CD4-positive, alpha-beta memory T cell (primary cell): ENCODE results near the gene ZNF610. TPM values are rescaled to one million over a fixed set of nuclear protein-coding genes. Genes with fewer than 3 reads are reported as not detected.
A peak's percentile ranks its signal among the peaks of the same experiment; 100 is the strongest.

Experiments used
- CTCF ChIA-PET: fragments of 350-600 bp; sonication (Branson Sonifier 250); formaldehyde crosslinking; loops from one replicate; lab custom pipeline; 2021; ENCODE audit warnings: inconsistent platforms; ENCODE audit not compliant: partially characterized antibody; lab: Charles Lee
- POLR2A ChIA-PET: fragments of 350-600 bp; sonication (Branson Sonifier 250); formaldehyde crosslinking; loops from one replicate; lab custom pipeline; 2021; ENCODE audit not compliant: partially characterized antibody; lab: Charles Lee
- DNase-seq, 5 donors: peaks; one replicate each; pipeline versions ENCODE4 v3.0.0 to v3.0.0-alpha.2; 2020 to 2022; ENCODE audit warnings: mixed read lengths in 1 of 5
- H3K27ac ChIP-seq: one replicate; pipeline ENCODE4 v1.7.0; 2013; ENCODE audit warnings: low read depth, low read length
- H3K27me3 ChIP-seq: 2 replicates; pipeline ENCODE4 v1.7.0; 2013; ENCODE audit warnings: mild to moderate bottlenecking, low read length, moderate library complexity; ENCODE audit not compliant: insufficient read depth
- H3K36me3 ChIP-seq: 2 replicates; pipeline ENCODE4 v1.7.0; 2013; ENCODE audit warnings: mild to moderate bottlenecking, low read length, moderate library complexity; ENCODE audit not compliant: insufficient read depth
- H3K4me1 ChIP-seq: 2 replicates; pipeline ENCODE4 v1.7.0; 2013; ENCODE audit warnings: mild to moderate bottlenecking, low read length, moderate library complexity; ENCODE audit not compliant: insufficient read depth
- H3K4me3 ChIP-seq, 2 donors: one replicate each; pipeline ENCODE4 v1.7.0; 2013; ENCODE audit warnings: low read length in 2 of 2, mild to moderate bottlenecking in 1 of 2
- H3K9me3 ChIP-seq, 2 donors: one replicate each; pipeline ENCODE4 v1.7.0; 2013; ENCODE audit warnings: low read length in 2 of 2, control low read depth in 1 of 2; ENCODE audit not compliant: control insufficient read depth in 1 of 2
- H3K27ac Mint-ChIP-seq, 7 donors: one replicate each; pipeline ENCODE4 v1.8.0; 2020 to 2021; ENCODE audit warnings: mixed read lengths in 7 of 7, mild to moderate bottlenecking in 6 of 7, inconsistent platforms in 3 of 7, moderate library complexity in 3 of 7
- H3K27me3 Mint-ChIP-seq, 2 donors: one replicate each; pipeline ENCODE4 v1.8.0; 2020 to 2021; ENCODE audit warnings: mixed read lengths in 2 of 2
- H3K36me3 Mint-ChIP-seq, 2 donors: one replicate each; pipeline ENCODE4 v1.8.0; 2020 to 2021; ENCODE audit warnings: mixed read lengths in 2 of 2, inconsistent platforms in 1 of 2, mild to moderate bottlenecking in 1 of 2
- H3K4me1 Mint-ChIP-seq, 4 donors: one replicate each; pipeline ENCODE4 v1.8.0; 2020 to 2021; ENCODE audit warnings: mixed read lengths in 4 of 4, mild to moderate bottlenecking in 1 of 4
- H3K4me3 Mint-ChIP-seq, 8 donors: one replicate each; pipeline ENCODE4 v1.8.0; 2020 to 2021; ENCODE audit warnings: mixed read lengths in 8 of 8, mild to moderate bottlenecking in 7 of 8, moderate library complexity in 6 of 8, inconsistent platforms in 3 of 8
- H3K9me3 Mint-ChIP-seq, 8 donors: one replicate each; pipeline ENCODE4 v1.8.0; 2020 to 2021; ENCODE audit warnings: mixed read lengths in 8 of 8, mild to moderate bottlenecking in 5 of 8, inconsistent platforms in 3 of 8, moderate library complexity in 1 of 8
- intact Hi-C: fragments of 100-400 bp; cut with micrococcal nuclease; formaldehyde crosslinking; loops from one replicate; pipeline ENCODE4 v1.15.1; 2023
- polyA plus RNA-seq, 2 donors: library from polyadenylated mRNA; unstranded; fragments of 300-500 nt; fragmentation: Illumina TruSeq; gene quantifications; one replicate each; pipeline ENCODE4 v1.2.3, GENCODE V29; 2021
- total RNA-seq, 2 experiments: library from RNA; stranded (reverse); gene quantifications; one replicate each; pipeline ENCODE4 v1.2.3, GENCODE V29; 2021

ZNF610 gene
- total and polyA plus RNA-seq, 4 experiments from 2014 or later = 1.1 to 6.0 (median 3.0) TPM

DNA sequence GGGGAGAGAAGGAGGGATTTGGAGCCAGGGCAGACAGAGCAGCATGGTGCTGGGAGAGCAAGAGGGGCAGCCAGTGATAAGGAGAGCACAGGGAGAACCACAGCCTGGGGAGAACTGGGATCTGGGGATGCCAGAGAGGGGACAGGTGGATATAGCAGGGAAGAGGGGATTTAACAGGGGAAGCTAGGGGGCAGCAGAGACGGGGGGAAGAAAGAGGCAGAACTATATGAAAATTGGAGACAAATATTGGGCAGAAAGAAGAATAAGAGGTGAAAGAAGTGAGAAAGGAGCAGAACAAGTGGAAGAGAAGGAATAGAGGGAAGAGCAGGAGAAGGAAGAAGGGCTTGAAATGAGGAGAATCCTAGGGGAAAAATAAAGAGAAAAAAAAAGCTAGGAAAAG, 55.1 kb downstream of the ZNF610 start:
- H3K27ac ChIP-seq = no peak overlapping the region
- peak overlapping the region in 1 of 7 donors; percentile 68 for H3K27ac Mint-ChIP-seq
- no peaks in the 10 kb centered on the region for H3K36me3 ChIP-seq
- H3K27me3 ChIP-seq = no peaks in the 10 kb centered on the region
- ChIA-PET CTCF (no interaction called here), POLR2A (interaction anchor here (1.0 kb wide), 1 partner anchor 55 kb away, joined by 3 read pairs; the partner anchor contains the start of gene ZNF610)
- H3K36me3 Mint-ChIP-seq = peaks cover 40 to 44% of the 10 kb centered on the region in 2 donors
- no peaks in the 10 kb centered on the region for H3K27me3 Mint-ChIP-seq
- H3K9me3 ChIP-seq = peaks cover 0 to 35% of the 10 kb centered on the region in 2 donors
- H3K4me1 Mint-ChIP-seq = peaks cover 0 to 1% (median under 1%) of the 10 kb centered on the region in 4 donors
- H3K4me1 ChIP-seq = no peaks in the 10 kb centered on the region
- intact Hi-C loops = no loop called here
- DNase-seq = no peak
- no peak overlapping the region for H3K4me3 ChIP-seq
- H3K9me3 Mint-ChIP-seq = peaks cover 4 to 89% (median 76%) of the 10 kb centered on the region in 8 donors
- peak overlapping the region in 3 of 8 donors; percentile 11 to 71 (median 13) for H3K4me3 Mint-ChIP-seq

DNA sequence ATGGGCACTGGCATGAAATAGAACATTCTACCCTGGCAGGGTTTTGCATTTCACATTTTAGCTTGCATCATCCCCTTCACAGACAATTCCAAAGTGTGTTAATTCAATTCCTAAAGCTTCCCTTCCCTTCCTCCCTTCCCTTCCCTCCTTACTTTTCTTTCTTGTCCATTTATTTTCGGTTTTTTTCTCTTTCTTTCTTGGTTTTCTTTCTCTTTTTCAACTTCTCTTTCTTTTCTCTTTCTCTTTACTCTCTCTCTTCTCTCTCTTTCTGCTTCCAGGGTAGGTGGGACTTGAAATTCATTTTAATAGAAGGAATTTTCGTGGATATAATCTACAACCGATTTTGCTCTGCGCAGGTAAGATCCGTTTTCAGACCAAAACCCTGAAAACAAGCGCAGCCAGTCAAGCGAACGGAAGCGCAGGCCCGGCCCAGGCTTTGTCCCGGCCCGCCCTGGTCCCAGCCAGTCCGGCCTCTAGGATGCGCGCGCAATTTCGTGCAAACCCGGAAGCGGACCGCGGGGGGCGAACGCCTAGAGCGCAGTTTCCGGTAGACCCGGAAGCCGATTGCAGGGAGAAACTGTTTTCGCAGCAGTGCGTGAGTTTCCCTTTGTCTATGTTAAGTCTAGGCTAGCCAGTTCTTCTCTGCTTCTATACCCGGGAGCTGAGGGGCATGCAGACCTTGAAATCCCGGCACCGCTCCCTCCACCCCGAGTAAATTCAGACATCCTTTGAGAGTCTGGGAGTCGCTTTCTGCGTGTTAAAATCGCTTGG, 61.5 kb downstream of the ZNF610 start, which contains the start of gene ZNF528:
ZNF528 (plus strand) TSS at position 540 of the 771 bp plus-strand sequence. CDS start 4,165 bp downstream, outside the sequence.
- Mint-ChIP-seq H3K4me1 (peaks cover 13 to 29% (median 22%) of the 10 kb centered on the region in 4 donors), H3K9me3 (peaks cover 2 to 84% (median 62%) of the 10 kb centered on the region in 8 donors), H3K4me3 (peak within 1 kb of the TSS; percentile 86 to 95 (median 90)), H3K36me3 (peaks cover 72 to 74% of the 10 kb centered on the region in 2 donors), H3K27ac (peak within 1 kb of the TSS; percentile 76 to 93 (median 92)), H3K27me3 (no peaks in the 10 kb centered on the region)
- POLR2A ChIA-PET = interaction anchor here (0.7 to 2.9 kb wide), 6 partner anchors 24 to 294 kb away, joined by 3 to 13 read pairs (median 3); partner anchors contain the start of genes ZNF610 and ZNF880
- DNase-seq = peak; percentile 85 to 93 (median 88)
- peaks cover 7% of the 10 kb centered on the region for H3K36me3 ChIP-seq
- H3K27ac ChIP-seq = peak within 1 kb of the TSS; percentile 56
- H3K4me3 ChIP-seq = peak within 1 kb of the TSS; percentile 89 to 98
- intact Hi-C loops = loop anchor here (1.0 to 5.0 kb wide), 5 partner anchors 28 to 173 kb away; partner anchors contain the start of genes ZNF610, ZNF701, ZNF766 and ZNF808
- H3K4me1 ChIP-seq = peaks cover 14% of the 10 kb centered on the region
- H3K9me3 ChIP-seq = peaks cover 0 to 8% of the 10 kb centered on the region in 2 donors
- CTCF ChIA-PET = no interaction called here
- H3K27me3 ChIP-seq = no peaks in the 10 kb centered on the region

DNA sequence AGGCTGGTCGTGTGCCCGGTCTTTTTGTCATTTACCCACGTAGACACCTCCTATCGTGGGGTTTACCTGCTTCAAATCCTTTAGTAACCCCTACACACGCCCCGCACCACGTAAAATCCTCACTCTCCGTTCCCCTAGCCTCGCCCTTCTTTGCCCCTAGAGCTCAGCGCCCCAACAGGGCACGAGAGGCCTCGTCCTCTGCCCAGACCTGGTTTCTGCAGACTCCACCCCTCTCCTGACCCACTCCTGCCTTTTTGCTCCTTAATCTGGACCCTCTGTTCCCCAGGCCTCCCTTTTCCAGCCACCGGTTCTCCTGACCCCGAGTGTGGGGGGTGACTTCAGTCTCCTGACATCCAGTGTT, 62.0 kb downstream of the ZNF610 start:
- Mint-ChIP-seq H3K36me3 (peaks cover 74% of the 10 kb centered on the region in 2 donors), H3K9me3 (peaks cover 2 to 80% (median 60%) of the 10 kb centered on the region in 8 donors), H3K4me3 (peak overlapping the region; percentile 86 to 95 (median 90)), H3K4me1 (peaks cover 13 to 29% (median 22%) of the 10 kb centered on the region in 4 donors), H3K27me3 (no peaks in the 10 kb centered on the region), H3K27ac (peak overlapping the region; percentile 76 to 93 (median 92))
- peak overlapping the region; percentile 89 to 98 for H3K4me3 ChIP-seq
- ChIA-PET POLR2A (interaction anchor here (0.7 to 2.9 kb wide), 5 partner anchors 29 to 293 kb away, joined by 3 to 13 read pairs (median 3); partner anchors contain the start of genes ZNF610 and ZNF880), CTCF (interaction anchor here (0.8 kb wide), 1 partner anchor 262 kb away, joined by 3 read pairs; no protein-coding TSS in a partner anchor)
- H3K27ac ChIP-seq = peak overlapping the region; percentile 56
- H3K9me3 ChIP-seq = peaks cover 0 to 8% of the 10 kb centered on the region in 2 donors
- no peak for DNase-seq
- H3K4me1 ChIP-seq = peaks cover 14% of the 10 kb centered on the region
- H3K27me3 ChIP-seq = no peaks in the 10 kb centered on the region
- H3K36me3 ChIP-seq = peaks cover 7% of the 10 kb centered on the region
- intact Hi-C loops = loop anchor here (5.0 kb wide), 1 partner anchor 129 kb away; the partner anchor contains the start of gene ZNF808

DNA sequence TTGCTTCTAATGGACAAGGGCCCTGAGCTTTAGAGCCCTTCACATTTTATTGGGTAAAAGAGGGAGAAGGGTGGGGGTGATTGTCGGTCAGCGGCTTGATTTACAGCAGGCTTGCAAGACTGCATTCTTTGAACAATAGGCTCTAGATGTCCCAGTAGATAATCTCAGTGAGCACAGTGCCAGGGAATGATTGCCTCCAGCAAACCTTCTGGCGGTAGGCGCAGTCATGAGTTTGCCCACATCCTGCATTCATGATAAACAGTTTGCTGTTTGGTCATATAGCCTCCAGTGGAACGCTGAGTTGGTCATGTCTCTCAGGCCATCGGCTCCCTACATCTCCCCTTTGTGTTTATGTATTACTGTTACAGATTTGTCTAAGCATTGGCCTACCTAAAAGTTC, 74.2 kb downstream of the ZNF610 start:
- Histone ChIP-seq H3K4me1 (no peaks in the 10 kb centered on the region), H3K4me3 (no peak overlapping the region), H3K27me3 (no peaks in the 10 kb centered on the region), H3K27ac (no peak overlapping the region), H3K36me3 (peaks cover 27% of the 10 kb centered on the region), H3K9me3 (peaks cover 0 to 35% of the 10 kb centered on the region in 2 donors)
- Mint-ChIP-seq H3K4me3 (no peak overlapping the region), H3K36me3 (peaks cover 86 to 88% of the 10 kb centered on the region in 2 donors), H3K9me3 (peaks cover 6 to 100% (median 88%) of the 10 kb centered on the region in 8 donors), H3K27me3 (no peaks in the 10 kb centered on the region), H3K4me1 (no peaks in the 10 kb centered on the region), H3K27ac (no peak overlapping the region)
- CTCF ChIA-PET = no interaction called here
- DNase-seq = no peak
- POLR2A ChIA-PET = no interaction called here
- intact Hi-C loops = no loop called here

DNA sequence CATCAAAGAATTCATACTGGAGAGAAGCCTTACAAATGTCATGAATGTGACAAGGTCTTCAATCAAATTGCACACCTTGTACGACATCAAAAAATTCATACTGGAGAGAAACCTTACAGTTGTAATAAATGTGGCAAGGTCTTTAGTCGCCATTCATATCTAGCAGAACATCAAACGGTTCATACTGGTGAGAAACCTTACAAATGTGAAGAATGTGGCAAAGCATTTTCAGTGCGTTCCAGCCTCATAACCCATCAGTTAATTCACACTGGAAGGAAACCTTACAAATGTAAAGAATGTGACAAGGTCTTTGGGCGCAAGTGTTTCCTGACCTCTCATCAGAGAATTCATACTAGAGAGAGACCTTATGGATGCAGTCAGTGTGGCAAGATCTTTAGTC, 79.7 kb downstream of the ZNF610 start:
- peaks cover 35 to 56% of the 10 kb centered on the region in 2 donors for H3K36me3 Mint-ChIP-seq
- peaks cover 8 to 97% (median 89%) of the 10 kb centered on the region in 8 donors for H3K9me3 Mint-ChIP-seq

More for the DNA sequence above, 79.7 kb downstream of the ZNF610 start:
- H3K27me3 Mint-ChIP-seq = peaks cover 0 to 1% of the 10 kb centered on the region in 2 donors
- peak overlapping the region in 1 of 2 donors; percentile 5 for H3K4me3 ChIP-seq
- H3K4me1 Mint-ChIP-seq = no peaks in the 10 kb centered on the region
- no peaks in the 10 kb centered on the region for H3K27me3 ChIP-seq
- no peak overlapping the region for H3K27ac Mint-ChIP-seq
- no peaks in the 10 kb centered on the region for H3K36me3 ChIP-seq
- DNase-seq = no peak
- no peak overlapping the region for H3K27ac ChIP-seq
- ChIA-PET CTCF (no interaction called here), POLR2A (no interaction called here)
- H3K9me3 ChIP-seq = peaks cover 0 to 56% of the 10 kb centered on the region in 2 donors
- intact Hi-C loops = no loop called here
- H3K4me3 Mint-ChIP-seq = no peak overlapping the region
- H3K4me1 ChIP-seq = no peaks in the 10 kb centered on the region

Other genes with a start within 250 kb of the ZNF610 start
- 10 to 100 TPM; 48.0 to 56.0 TPM for gene ZNF841, start 240.5 kb upstream of the ZNF610 start, total RNA-seq
- gene ZNF841, start 240.5 kb upstream of the ZNF610 start, polyA plus RNA-seq = 1 to 10 TPM; 2.3 to 5.0 TPM
- gene ZNF616, start 196.3 kb upstream of the ZNF610 start, total RNA-seq = 10 to 100 TPM; 18.6 to 19.0 TPM
- gene ZNF616, start 196.3 kb upstream of the ZNF610 start, polyA plus RNA-seq = 1 to 10 TPM in 1 of 2 donors, under 1 TPM in 1; 0.69 to 7.2 TPM
- 10 to 100 TPM; 47.2 to 54.7 TPM for gene ZNF836, start 164.6 kb upstream of the ZNF610 start, total RNA-seq
- gene ZNF836, start 164.6 kb upstream of the ZNF610 start, polyA plus RNA-seq = 10 to 100 TPM in 1 of 2 donors, 1 to 10 TPM in 1; 4.6 to 18.2 TPM
- gene PPP2R1A, start 146.2 kb upstream of the ZNF610 start, total RNA-seq = 100 to 1,000 TPM; 166 to 175 TPM
- 100 to 1,000 TPM; 179 to 185 TPM for gene PPP2R1A, start 146.2 kb upstream of the ZNF610 start, polyA plus RNA-seq
- gene ZNF766, start 66.7 kb upstream of the ZNF610 start, total RNA-seq = 10 to 100 TPM; 53.6 to 54.1 TPM
- gene ZNF766, start 66.7 kb upstream of the ZNF610 start, polyA plus RNA-seq = 10 to 100 TPM; 57.7 to 61.7 TPM
- 10 to 100 TPM; 26.7 to 26.9 TPM for gene ZNF480, start 39.1 kb upstream of the ZNF610 start, total RNA-seq
- gene ZNF480, start 39.1 kb upstream of the ZNF610 start, polyA plus RNA-seq = 10 to 100 TPM; 12.4 to 29.5 TPM
- gene ZNF880, start 33.7 kb downstream of the ZNF610 start, total RNA-seq = 10 to 100 TPM; 31.2 to 33.5 TPM
- gene ZNF880, start 33.7 kb downstream of the ZNF610 start, polyA plus RNA-seq = 10 to 100 TPM; 29.2 to 29.9 TPM
- gene ZNF528, start 61.6 kb downstream of the ZNF610 start, total RNA-seq = 10 to 100 TPM; 44.6 to 49.9 TPM
- gene ZNF528, start 61.6 kb downstream of the ZNF610 start, polyA plus RNA-seq = 1 to 10 TPM; 7.2 to 8.6 TPM
- under 1 TPM in 1 of 2 experiments, not detected in 1; 0.15 TPM for gene ZNF534, start 92.9 kb downstream of the ZNF610 start, total RNA-seq
- gene ZNF534, start 92.9 kb downstream of the ZNF610 start, polyA plus RNA-seq = not detected
- gene ZNF578, start 117.3 kb downstream of the ZNF610 start, total RNA-seq = 1 to 10 TPM; 3.6 to 4.9 TPM
- gene ZNF578, start 117.3 kb downstream of the ZNF610 start, polyA plus RNA-seq = 1 to 10 TPM; 1.9 to 2.8 TPM
- gene ZNF808, start 191.4 kb downstream of the ZNF610 start, total RNA-seq = 10 to 100 TPM; 61.7 to 65.2 TPM
- 10 to 100 TPM in 1 of 2 donors, 1 to 10 TPM in 1; 2.0 to 10.8 TPM for gene ZNF808, start 191.4 kb downstream of the ZNF610 start, polyA plus RNA-seq
- gene ZNF701, start 234.0 kb downstream of the ZNF610 start, total RNA-seq = 10 to 100 TPM; 51.1 to 51.7 TPM
- 10 to 100 TPM; 10.7 to 21.0 TPM for gene ZNF701, start 234.0 kb downstream of the ZNF610 start, polyA plus RNA-seq